Epithelial cell of prostate (primary cell): Measurements from ENCODE around the gene NT5DC4.

Experiments
- DNase-seq: peaks from one replicate; pipeline ENCODE4 v3.0.0-alpha.2; 2011; ENCODE audit warnings: low read depth, low spot score
- H3K27ac ChIP-seq: fragments of 450-650 bp; 2 replicates; pipeline ENCODE4 v1.5.1; 2017; ENCODE audit warnings: mild to moderate bottlenecking

The NT5DC4 gene

DNA sequence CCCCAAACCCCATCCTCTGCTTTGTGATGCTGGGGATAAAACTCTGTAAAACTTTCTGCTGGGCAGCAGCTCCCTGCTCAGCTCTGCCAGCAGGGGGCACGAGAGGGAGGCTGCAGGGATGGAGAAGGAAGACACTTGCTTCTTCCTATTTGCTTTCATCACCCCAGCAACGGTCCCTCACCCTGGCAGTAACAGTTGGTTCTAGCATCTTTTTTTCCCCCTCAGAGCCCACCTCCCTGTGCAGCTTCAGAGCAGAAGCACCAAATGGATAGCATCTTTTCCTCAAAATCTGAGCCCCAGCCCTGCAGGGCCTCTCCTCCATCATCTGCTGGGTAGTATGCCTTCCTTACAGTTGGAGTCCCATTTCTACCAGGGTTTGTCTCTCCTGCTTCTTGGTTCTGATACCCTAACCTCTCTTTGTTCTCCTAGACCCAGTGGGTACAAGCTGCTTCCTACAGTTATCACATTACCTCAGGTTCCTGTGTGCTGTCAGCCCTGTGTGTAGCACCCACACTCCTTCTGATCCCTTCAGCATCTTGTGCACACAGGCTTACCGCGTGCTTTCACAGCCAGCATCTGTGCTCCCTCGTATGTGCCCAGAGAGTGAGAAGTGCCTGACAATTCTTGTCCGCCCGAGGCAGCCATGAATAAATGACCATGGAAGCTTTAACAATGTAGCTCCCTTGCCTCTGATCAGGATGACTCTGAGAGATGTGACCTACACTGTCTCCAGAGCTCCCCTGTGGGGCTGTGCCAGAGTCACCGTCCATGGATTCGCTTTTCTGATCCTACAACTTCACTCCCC, 29.1 kb downstream of the NT5DC4 start:
- peak; percentile 16 for DNase-seq

DNA sequence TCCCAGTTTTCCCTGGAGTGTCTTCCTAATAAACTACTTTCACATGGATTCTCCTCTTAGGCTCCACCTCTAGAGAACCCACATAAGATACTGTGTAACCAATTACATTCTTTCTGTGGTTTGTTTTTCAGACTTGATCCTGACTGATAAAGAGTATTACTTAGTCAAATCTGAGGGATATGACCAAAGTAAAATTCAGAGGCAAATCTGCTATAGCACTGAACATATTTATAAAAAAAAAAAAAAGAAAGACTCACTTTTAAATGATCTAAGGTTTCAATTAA, 29.7 kb downstream of the NT5DC4 start:
- no peak for DNase-seq
- peak overlapping the region; percentile 9 for H3K27ac ChIP-seq

More for the DNA sequence above, 29.1 kb downstream of the NT5DC4 start:
- H3K27ac ChIP-seq, result peak overlapping the region; percentile 9

DNA sequence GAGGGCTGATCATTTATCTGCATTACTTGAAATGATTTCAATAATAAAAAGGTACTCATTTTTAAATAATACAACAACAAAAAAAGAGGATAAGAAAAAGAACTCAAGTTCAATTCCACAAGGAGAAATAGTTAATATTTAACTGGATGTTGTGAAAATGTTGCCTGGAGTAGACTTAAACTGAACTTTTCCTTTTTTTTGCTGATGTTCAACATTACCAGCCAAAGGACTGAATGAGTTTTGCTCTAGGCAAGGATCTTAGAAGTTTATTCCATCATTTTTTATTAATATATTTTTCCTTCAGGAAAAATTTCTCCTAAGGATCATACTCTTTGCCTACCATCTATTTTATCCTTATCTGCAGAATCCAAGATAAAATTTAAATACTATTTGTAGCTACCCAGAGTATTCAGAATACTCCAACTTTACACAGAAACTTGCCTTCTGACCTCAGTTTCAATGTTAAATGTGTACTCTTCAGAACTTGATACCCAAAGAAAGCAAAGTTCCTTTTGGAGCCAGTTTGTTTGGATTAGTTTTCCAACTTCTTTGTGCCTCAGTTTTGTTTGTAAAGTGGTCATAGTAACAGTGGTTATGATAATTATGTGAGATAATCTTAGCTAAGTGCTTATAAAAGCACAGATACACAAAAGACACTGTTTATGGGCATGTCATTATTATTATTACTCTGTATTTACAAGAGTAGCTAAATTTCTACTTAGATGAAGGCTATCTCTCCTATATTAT, 30.8 kb downstream of the NT5DC4 start:
- peak overlapping the region; percentile 9 for H3K27ac ChIP-seq
- no peak for DNase-seq

DNA sequence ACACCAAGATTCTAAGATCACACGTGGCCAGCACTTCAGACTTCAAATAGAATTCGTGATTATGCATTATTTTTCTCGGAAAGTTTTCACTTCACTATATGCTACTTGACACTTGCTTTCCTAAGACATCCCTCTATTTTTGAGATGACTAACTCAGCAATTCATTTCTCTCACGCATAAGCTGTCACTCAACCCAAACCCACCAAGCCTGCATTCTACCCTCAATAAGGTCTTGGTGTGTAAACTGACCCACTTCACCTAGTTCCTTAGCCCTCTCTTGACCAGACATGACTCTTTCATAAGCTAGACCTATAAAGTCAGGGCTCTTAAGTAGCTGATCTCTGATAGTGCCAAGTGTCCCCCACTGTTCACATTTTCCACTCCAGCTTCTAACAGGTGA, 31.8 kb downstream of the NT5DC4 start:
- H3K27ac ChIP-seq, result no peak overlapping the region
- no peak for DNase-seq

DNA sequence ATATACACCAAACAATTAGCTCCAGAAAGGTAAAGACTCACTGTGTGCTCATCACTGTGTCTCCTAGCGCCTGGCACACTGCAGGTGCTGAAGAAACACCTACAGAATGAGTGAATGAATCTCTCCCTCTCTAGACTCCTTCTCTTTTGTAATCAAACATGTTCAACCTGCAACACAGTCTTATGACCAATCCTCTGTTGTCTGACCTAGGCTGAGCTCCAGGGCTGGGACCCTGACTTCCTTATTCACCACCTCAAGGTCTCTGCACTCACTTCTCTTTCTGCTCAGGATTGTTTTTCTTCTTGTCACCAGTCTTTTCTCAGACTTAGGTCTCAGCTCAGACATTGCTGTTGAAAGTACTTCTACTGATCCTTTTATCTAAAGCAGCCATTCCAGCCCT, 33.7 kb downstream of the NT5DC4 start:
- no peak for DNase-seq
- no peak overlapping the region for H3K27ac ChIP-seq

DNA sequence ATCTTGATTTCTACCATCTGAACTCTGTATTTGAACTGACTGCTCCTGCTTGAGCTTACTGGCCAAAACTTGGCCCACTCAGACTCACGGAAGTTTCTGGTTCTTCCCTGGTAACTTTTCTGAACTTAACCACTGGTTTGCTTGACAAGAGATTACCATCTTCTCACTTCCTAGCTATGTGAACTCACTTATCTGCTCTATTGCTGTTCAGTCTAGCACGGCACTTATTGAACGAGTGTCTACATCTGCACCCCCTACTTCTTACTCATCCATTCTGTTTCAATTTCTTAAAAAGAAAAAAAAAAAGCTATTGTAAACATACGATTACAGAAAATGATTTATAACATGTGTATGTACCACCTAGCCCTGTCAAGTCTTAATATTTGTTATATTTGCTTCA, 34.6 kb downstream of the NT5DC4 start:
- no peak for DNase-seq
- no peak overlapping the region for H3K27ac ChIP-seq

DNA sequence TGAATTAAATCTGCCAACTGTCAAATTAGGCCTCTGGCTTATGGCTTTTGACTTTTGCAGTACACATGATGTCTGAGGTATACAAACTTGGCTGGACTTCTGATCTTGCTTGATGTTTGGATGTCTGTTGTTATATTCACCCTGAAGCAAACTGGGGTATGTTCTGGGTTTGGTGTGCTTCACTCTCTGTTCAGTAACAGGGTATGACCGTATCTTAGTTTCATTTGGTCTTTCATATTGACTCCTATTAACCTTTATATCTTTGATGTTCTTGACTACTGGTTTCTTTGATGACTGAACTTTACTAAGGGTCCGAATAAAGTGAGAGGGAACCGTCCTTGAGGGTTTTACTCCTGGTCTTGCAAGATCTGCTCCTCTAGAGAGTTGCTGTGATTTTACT, 35.4 kb downstream of the NT5DC4 start:
- H3K27ac ChIP-seq, result no peak overlapping the region
- no peak for DNase-seq

DNA sequence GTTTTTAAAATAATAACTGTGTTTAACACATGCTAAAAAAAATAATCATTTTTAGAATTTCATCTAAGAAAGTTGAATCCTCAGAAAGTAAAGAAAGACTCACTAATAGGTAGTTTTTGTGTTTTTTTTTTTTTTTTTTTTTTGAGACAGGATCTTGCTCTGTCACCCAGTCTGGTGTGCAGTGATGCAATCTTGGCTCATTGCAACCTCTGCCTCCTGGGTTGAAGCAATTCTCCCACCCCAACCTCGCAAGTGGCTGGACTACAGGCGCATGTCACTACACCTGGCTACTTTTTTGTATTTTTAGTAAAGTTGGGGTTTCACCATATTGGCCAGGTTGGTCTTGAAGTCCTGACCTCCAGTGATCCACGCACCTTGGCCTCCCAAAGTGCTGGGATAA, 36.4 kb downstream of the NT5DC4 start:
- peak overlapping the region; percentile 61 for H3K27ac ChIP-seq
- no peak for DNase-seq

DNA sequence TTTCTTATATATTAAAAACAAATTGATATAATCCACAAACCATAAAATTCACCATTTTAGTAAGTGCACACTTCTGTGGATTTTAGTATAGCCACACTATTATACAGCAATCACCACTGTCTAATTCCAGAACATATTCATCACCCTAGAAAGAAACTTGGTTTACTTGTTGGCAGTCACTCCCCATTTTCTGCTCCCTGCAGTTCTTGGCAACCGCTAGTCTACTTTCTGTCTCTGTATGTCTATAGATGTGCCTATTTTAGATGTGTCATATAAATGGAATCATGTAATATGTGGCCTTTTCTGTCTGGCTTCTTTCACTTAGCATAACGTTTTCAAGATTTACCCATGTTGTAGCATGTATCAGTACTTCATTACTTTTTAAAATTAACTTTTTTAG, 37.9 kb downstream of the NT5DC4 start:
- no peak overlapping the region for H3K27ac ChIP-seq
- DNase-seq, result no peak

DNA sequence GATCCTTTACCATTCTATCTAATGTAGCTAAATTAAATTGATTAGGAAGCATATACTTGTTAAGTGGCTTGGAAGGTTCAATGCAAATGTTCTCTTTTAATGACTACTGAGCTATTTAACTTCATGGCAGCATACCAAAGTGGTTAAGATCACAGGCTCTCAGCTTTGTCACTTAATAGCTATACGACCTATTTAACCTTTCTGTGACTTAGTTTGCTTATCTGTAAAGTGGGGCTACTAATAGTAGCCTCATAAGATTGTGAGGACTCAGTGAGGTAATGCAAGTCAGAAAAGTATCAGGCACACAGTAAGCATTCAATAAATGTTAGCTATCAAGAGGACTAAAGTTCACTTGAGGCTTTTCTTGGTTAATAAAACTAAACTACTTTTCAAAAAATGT, 39.3 kb downstream of the NT5DC4 start:
- H3K27ac ChIP-seq, result no peak overlapping the region
- DNase-seq, result no peak

DNA sequence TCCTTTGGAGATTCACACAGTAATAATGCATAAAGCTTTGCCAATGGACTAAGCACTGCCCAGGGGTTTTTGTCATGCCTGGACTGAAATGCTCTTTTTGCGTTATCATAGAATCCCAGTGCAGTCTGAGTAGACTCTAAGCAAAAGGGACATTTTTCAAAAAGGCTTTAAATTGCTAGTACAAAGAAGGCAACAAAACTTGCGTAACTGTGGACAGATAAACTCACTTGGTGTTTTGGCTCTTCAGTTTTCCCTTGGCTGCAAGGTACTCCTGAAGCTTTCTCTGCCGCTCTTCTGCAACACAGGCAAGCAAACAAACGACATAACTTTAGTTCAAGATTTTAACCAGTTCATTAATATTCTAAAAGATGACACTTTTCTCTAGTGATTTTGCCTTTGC, 41.5 kb downstream of the NT5DC4 start:
- no peak for DNase-seq
- H3K27ac ChIP-seq, result no peak overlapping the region

DNA sequence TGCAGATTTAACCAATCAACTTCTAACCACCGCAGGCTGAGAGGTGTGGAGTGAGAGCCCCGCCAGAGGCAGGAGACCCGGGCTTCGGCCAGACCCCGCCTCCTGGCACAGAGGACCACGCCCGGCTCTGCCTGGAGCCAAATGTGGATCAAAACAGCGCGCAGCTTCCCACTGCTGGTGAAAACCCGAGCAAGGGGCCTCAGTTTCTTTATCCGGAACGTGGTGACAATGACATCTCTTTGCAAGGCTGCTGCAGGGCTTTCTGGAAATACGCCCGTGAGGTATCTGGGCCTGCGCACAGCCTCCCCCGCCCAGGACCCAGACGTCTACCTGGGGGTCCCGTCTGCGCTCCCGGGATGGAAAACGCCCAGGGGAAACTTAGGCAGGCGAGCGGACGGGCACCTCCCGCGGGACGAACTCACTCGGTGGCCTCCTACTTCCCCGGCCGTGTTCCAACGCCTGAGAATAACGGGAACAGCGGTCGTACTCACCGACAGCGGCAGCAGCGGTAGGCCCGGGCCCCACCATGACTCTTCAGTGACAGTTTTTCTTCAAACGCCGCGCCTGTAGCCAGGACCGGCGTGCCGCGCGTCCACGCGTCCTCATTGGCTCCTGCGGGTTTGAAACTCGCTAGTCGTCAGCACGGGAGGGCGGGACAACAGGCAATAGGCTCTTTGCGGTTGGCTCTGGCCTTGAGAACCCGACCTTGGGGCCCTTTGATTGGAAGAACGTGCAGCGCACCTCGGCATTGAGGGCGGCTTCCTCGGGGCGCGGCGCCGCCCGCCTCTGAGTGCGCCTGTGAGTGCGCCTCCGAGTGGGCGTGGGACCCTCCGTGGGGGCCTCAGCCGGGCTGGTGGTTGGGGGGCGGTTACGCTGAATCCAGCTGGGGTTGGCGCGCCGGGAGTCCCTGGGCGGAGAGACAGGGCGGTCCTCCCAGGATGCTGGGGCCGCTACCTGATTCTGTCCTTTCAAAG, 43.5 kb downstream of the NT5DC4 start, which contains the start of gene CKAP2L:
Gene CKAP2L (minus strand): TSS at position 539 of the 974 bp plus-strand sequence. CDS start 11 bp downstream, at position 528.
- peak; percentile 90 for DNase-seq
- H3K27ac ChIP-seq, result peak within 1 kb of the TSS; percentile 19

DNA sequence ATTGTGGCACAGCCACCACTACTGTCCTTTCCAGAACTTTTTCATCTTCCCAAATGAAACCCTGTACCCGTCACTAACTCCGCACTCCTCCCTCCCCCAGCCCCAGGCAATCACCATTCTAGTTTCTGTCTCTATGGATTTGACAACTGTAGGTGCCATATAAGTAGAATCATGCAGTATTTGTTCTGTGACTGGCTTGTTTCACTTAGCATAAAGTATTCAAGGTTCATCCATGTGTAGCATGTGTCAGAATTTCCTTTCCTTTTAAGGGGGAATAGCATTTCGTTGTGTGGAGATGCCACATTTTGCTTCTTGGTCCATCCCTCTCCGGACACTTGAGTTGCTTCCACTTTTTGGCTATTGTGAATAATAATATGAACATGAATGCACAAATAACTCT, 44.4 kb downstream of the NT5DC4 start:
- no peak for DNase-seq
- H3K27ac ChIP-seq, result peak overlapping the region; percentile 19

DNA sequence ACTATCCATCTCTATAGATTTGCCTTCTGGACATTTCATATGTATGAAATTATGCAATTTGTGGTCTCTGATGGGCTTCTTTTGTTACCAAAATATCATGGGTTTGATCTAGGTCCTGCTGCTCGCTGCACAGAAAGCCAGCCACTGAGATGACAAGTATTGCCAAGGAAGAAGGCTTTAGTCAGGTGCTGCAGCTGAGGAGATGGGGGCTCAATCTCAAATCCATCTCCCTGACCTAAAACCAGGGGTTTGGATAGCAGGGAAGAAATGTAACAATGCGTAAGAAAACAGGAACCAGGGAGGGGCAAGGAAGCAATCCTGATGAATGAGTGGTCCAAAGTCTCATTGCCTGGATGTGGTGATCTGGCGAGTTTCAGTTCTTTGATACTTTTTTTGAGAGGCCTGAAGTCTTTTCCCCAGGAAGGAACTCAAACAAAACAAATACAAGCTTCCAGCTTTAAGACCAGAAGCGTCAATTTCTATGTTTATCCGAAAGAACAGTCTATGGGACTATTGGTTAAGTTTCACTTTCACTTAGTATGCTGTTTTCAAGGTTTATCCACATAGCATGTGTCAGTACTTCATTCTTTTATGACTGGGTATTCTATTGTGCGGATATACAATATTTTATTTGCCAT, 47.0 kb downstream of the NT5DC4 start:
- peak overlapping the region; percentile 7 for H3K27ac ChIP-seq
- no peak for DNase-seq

DNA sequence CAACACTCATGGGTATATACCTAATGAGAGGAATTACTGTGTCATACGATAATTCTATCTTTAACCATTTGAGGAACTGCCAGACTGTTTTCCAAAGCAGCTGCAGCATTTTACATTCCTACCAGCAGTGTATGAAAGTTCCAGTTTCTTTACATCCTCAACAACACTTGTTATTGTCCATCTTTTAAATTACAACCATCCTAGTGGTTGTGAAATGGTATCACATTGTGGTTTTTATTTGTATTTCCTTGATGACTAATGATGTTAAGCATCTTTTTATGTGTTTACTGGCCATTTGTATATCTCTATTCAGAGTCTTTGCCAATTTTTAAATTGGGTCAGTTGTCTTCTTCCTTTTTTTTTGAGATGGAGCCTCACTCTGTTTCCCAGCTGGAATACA, 47.6 kb downstream of the NT5DC4 start:
- peak overlapping the region; percentile 7 for H3K27ac ChIP-seq
- DNase-seq, result peak; percentile 43

DNA sequence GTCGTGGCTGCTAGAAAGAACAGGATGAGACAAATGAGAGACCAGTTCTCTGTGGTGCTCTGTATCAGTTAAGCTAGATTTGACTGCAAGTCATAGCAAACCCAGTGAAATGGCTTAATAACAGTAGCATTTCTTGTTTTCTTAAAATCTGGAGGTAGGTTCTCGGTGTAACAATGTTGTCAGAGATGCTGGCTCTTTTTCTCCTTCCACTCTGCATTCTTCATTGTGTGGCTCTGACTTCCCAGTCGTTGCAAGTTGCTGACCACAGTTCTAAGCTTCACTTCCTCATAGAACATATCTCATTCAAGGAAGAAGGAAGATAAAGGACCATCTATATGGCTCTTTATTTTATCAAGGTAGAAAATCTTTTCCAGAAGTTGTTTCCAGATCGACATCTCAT, 51.5 kb downstream of the NT5DC4 start:
- peak overlapping the region; percentile 59 for H3K27ac ChIP-seq
- no peak for DNase-seq

DNA sequence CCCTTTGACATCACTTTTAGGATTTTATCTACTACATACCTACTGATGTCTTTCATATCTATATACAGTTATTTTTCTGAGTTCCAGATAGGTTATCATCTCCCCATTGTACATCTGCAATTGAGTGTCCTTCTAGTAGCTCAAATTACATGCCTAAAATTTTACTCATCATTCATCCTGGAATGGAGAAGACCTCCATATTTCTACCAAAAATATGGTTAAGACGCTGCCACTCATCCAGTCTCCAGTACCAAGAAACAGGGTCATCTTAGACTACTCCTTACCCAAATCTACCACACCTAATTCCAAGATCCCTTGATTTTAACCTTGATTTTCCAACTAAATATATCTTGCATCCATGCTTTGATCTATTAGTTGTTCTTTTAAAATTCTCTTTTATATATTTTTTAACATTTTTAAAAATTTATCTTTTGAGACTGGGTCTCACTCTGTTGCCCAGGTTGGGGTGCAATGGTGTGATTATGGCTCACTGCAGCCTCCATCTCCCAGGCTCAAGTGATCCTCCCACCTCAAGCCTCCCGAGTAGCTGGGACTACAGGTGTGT, 52.2 kb downstream of the NT5DC4 start:
- DNase-seq, result no peak
- peak overlapping the region; percentile 59 for H3K27ac ChIP-seq

DNA sequence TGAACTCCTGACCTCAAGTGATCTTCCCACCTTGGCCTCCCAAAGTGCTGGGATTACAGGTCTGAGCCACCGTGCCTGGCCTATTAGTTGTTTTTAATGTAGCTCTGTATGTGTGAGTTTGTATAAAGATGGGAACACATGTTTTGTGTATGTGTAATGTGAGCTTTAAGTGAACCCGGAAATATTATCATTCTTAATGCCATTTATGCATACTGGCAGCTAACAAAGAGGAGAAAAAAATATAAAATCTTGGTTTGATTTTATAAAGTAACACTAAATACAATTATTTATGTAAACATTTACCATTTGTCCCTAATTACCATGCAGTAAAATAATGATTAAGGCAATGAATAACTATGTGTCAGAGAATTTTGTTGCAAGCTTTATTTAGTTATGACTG, 52.7 kb downstream of the NT5DC4 start:
- H3K27ac ChIP-seq, result peak overlapping the region; percentile 59
- DNase-seq, result no peak

DNA sequence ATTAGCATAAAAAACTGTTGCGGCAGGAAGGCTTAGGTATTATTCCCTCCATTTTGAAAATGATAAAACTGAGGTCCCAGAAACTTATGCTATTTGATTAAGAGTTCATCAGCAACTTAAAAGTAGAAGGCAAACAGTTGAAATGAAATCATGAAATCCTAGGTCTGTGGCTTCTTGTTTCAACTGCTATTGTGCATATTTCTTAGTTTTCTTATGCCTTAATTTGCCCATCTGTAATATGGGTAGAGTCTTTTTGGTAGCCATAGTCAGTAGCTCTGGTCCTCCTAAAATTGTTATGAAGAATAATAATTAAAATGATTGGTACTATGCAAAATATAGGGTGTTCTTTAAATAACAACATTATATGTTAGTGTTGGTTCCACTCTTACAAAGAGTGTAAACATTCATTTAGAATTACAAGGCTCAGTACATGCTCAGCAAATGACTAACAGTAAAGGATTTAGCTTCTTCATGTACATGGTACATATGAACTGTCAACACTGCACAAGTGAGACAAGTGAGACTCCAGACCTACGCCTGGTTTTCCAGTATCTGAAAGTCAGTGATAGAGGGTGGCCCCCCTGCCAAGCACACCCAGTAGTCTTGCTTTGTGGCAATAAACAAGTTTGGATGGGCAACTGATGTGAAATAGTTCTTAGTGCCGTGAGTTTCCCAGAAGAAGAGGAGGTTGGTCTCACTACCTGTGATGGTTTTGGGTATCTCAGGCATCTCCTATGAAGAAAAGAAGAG, 53.9 kb downstream of the NT5DC4 start:
- DNase-seq, result no peak

More for the DNA sequence above, 53.9 kb downstream of the NT5DC4 start:
- H3K27ac ChIP-seq, result peak overlapping the region; percentile 59
